22Rv1 (cell line): ENCODE measurements around the gene ABCA9.
"Not testable (repeated sequence)": the region's sequence is repeated elsewhere in the genome, so short reads cannot be mapped to it uniquely, and the experiment has no call there.

Experiments
- ZFX ChIP-seq: fragments of 450-650 bp; IDR thresholded peaks from 2 replicates; pipeline ENCODE4 v1.6.1; 2017; ENCODE audit warnings: antibody characterized with exemption, borderline replicate concordance
- TF ChIP-seq, protein P1 (sequence below): fragments of 450-650 bp; IDR thresholded peaks from 2 replicates; pipeline ENCODE4 v1.5.1; 2017; ENCODE audit warnings: mild to moderate bottlenecking

DNA sequence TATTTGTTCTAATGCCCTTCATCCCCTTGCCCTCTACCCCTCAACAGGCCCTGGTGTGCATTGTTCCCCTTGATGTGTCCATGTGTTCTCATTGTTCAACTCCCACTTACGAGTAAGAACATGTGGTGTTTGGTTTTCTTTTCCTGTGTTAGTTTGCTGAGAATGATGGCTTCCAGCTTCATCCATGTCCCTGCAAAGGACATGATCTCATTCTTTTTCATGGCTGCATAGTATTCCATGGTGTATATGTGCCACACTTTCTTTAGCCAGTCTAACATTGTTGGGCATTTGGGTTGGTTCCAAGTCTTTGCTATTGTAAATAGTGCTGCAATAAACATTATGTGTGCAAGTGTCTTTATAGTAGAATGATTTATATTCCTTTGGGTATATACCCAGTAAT lies 112.9 kb downstream of the ABCA9 start:
- TF ChIP-seq, protein P1, sequence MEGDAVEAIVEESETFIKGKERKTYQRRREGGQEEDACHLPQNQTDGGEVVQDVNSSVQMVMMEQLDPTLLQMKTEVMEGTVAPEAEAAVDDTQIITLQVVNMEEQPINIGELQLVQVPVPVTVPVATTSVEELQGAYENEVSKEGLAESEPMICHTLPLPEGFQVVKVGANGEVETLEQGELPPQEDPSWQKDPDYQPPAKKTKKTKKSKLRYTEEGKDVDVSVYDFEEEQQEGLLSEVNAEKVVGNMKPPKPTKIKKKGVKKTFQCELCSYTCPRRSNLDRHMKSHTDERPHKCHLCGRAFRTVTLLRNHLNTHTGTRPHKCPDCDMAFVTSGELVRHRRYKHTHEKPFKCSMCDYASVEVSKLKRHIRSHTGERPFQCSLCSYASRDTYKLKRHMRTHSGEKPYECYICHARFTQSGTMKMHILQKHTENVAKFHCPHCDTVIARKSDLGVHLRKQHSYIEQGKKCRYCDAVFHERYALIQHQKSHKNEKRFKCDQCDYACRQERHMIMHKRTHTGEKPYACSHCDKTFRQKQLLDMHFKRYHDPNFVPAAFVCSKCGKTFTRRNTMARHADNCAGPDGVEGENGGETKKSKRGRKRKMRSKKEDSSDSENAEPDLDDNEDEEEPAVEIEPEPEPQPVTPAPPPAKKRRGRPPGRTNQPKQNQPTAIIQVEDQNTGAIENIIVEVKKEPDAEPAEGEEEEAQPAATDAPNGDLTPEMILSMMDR = not testable (repeated sequence)
- not testable (repeated sequence) for TF ChIP-seq ZFX
